ENCODE results near the gene TMC8. TPM values are rescaled to one million over a fixed set of nuclear protein-coding genes. Genes with fewer than 3 reads are reported as not detected.

The TMC8 gene
- total RNA-seq, 4 donors from 2014 or later, result 1.3 to 5.3 (median 2.3) TPM

GRCh38 chr17:78172249-78173051 lies 41.9 kb downstream of the TMC8 start:
- Histone ChIP-seq H3K4me3 (peak overlapping the region in 3 of 4 donors; percentile 9 to 24 (median 19)), H3K27ac (replicated peaks in 1 of 4) (peak overlapping the region; percentile 83 to 98 (median 90)), H3K4me1 (peaks cover 79 to 93% (median 92%) of the 10 kb centered on the region in 4 donors), H3K36me3 (peaks cover 0 to 29% (median 22%) of the 10 kb centered on the region in 4 donors), H3K27me3 (no peaks in the 10 kb centered on the region), H3K9me3 (no peaks in the 10 kb centered on the region)
- 23% methylated on average over 9 of the region's 19 CpGs for WGBS
- intact Hi-C loops (cut with DNase I), result loop anchor here (5.0 kb wide), 2 partner anchors 60 to 185 kb away; no protein-coding TSS in a partner anchor
- DNase-seq (ENCODE audit: extremely low spot score), result no peak
- TF ChIP-seq POLR2A (IDR thresholded peaks at IDR 0.05; ENCODE audit: low read depth) (no peak), POLR2AphosphoS5 (IDR thresholded peaks at IDR 0.05) (peak; percentile 14 to 41)

- 56% methylated on average over 9 of the region's 11 CpGs for WGBS
- Histone ChIP-seq H3K36me3 (peaks cover 0 to 29% (median 22%) of the 10 kb centered on the region in 4 donors), H3K4me3 (peak overlapping the region in 1 of 4 donors; percentile 24), H3K27me3 (no peaks in the 10 kb centered on the region), H3K27ac (replicated peaks in 1 of 4) (peak overlapping the region; percentile 83 to 98 (median 90)), H3K4me1 (peaks cover 75 to 96% (median 94%) of the 10 kb centered on the region in 4 donors), H3K9me3 (no peaks in the 10 kb centered on the region)
- intact Hi-C loops (cut with DNase I), result loop anchor here (5.0 kb wide), 2 partner anchors 61 to 184 kb away; no protein-coding TSS in a partner anchor
- TF ChIP-seq CTCF (IDR thresholded peaks at IDR 0.05) (no peak), POLR2A (IDR thresholded peaks at IDR 0.05; ENCODE audit: low read depth) (no peak), EP300 (IDR thresholded peaks at IDR 0.05) (no peak), POLR2AphosphoS5 (IDR thresholded peaks at IDR 0.05) (no peak)
- no peak for DNase-seq (ENCODE audit: extremely low spot score)
Observed at GRCh38 chr17:78173097-78173715, 42.6 kb downstream of the TMC8 start.

GRCh38 chr17:78174346-78174869 lies 43.8 kb downstream of the TMC8 start:
- peaks cover 74 to 100% (median 99%) of the 10 kb centered on the region in 4 donors for H3K4me1 ChIP-seq
- peak; percentile 52 to 77 (median 76) for TF ChIP-seq CTCF (IDR thresholded peaks at IDR 0.05)
- TF ChIP-seq POLR2A (IDR thresholded peaks at IDR 0.05; ENCODE audit: low read depth), result no peak
- peak; percentile 76 to 85 for TF ChIP-seq POLR2AphosphoS5 (IDR thresholded peaks at IDR 0.05)
- peaks cover 0 to 29% (median 22%) of the 10 kb centered on the region in 4 donors for H3K36me3 ChIP-seq
- no peaks in the 10 kb centered on the region for H3K27me3 ChIP-seq
- DNase-seq (ENCODE audit: extremely low spot score), result peak; percentile 95
- H3K27ac ChIP-seq (replicated peaks in 1 of 4), result peak overlapping the region; percentile 83 to 98 (median 90)
- H3K4me3 ChIP-seq, result no peak overlapping the region
- 12% methylated on average over 10 of the region's 15 CpGs for WGBS
- H3K9me3 ChIP-seq, result no peaks in the 10 kb centered on the region
- intact Hi-C loops (cut with DNase I), result loop anchor here (5.0 kb wide), 2 partner anchors 62 to 183 kb away; no protein-coding TSS in a partner anchor

GRCh38 chr17:78174870-78175642 lies 44.5 kb downstream of the TMC8 start:
- no peak for DNase-seq (ENCODE audit: extremely low spot score)
- Histone ChIP-seq H3K36me3 (peaks cover 0 to 27% (median 22%) of the 10 kb centered on the region in 4 donors), H3K27me3 (no peaks in the 10 kb centered on the region), H3K9me3 (no peaks in the 10 kb centered on the region), H3K27ac (replicated peaks in 1 of 4) (peak overlapping the region; percentile 83 to 98 (median 90)), H3K4me1 (peaks cover 72 to 100% (median 99%) of the 10 kb centered on the region in 4 donors), H3K4me3 (no peak overlapping the region)
- WGBS, result 74% methylated on average over 18 of the region's 28 CpGs
- intact Hi-C loops (cut with DNase I), result loop anchor here (5.0 kb wide), 2 partner anchors 63 to 182 kb away; no protein-coding TSS in a partner anchor
- TF ChIP-seq POLR2A (IDR thresholded peaks at IDR 0.05; ENCODE audit: low read depth), result no peak
- peak in 1 of 2 donors; percentile 36 for TF ChIP-seq POLR2AphosphoS5 (IDR thresholded peaks at IDR 0.05)

GRCh38 chr17:78175643-78175981 lies 45.0 kb downstream of the TMC8 start:
- intact Hi-C loops (cut with DNase I), result no loop called here
- Histone ChIP-seq H3K27ac (replicated peaks in 1 of 4) (peak overlapping the region; percentile 83 to 98 (median 90)), H3K4me1 (peaks cover 71 to 100% (median 99%) of the 10 kb centered on the region in 4 donors), H3K4me3 (no peak overlapping the region), H3K36me3 (peaks cover 0 to 23% (median 19%) of the 10 kb centered on the region in 4 donors), H3K9me3 (no peaks in the 10 kb centered on the region), H3K27me3 (no peaks in the 10 kb centered on the region)
- no peak for TF ChIP-seq EP300 (IDR thresholded peaks at IDR 0.05)
- TF ChIP-seq POLR2A (IDR thresholded peaks at IDR 0.05; ENCODE audit: low read depth), result no peak
- no peak for TF ChIP-seq CTCF (IDR thresholded peaks at IDR 0.05)
- no peak for TF ChIP-seq POLR2AphosphoS5 (IDR thresholded peaks at IDR 0.05)
- DNase-seq (ENCODE audit: extremely low spot score), result no peak
- WGBS, result 50% methylated on average over 11 of the region's 14 CpGs

Measured in esophagus muscularis mucosa (tissue), 4 donors.